ENCODE data around the gene OR5B3.

GRCh38 chr11:58428021-58428420 is 21.3 kb upstream of the OR5B3 start, which contains the start of gene OR5B2:
- no peak for TF ChIP-seq EP300 (IDR thresholded peaks at IDR 0.05)
- TF ChIP-seq CTCF (IDR thresholded peaks at IDR 0.05), result no peak

Data from gastroesophageal sphincter (tissue), 3 donors.